Hematopoietic multipotent progenitor cell treated with erythropoietin and hydrocortisone succinate and interleukin-3 and kit ligand, for 17 days (in vitro differentiated cells): Measurements from ENCODE around the gene SLC16A3.
"Not testable (repeated sequence)": the region's sequence is repeated elsewhere in the genome, so short reads cannot be mapped to it uniquely, and the experiment has no call there.

ENCODE experiments used
- DNase-seq: peaks from one replicate; pipeline ENCODE4 v3.0.0-alpha.2; 2015; ENCODE audit warnings: low spot score

Gene SLC16A3

GRCh38 chr17:82228842-82229697 is at the start of gene SLC16A3:
Gene SLC16A3 (plus strand): TSS chr17:82229042. CDS start chr17:82236009, 6,967 bp downstream.
- peak; percentile 58 for DNase-seq

DNA sequence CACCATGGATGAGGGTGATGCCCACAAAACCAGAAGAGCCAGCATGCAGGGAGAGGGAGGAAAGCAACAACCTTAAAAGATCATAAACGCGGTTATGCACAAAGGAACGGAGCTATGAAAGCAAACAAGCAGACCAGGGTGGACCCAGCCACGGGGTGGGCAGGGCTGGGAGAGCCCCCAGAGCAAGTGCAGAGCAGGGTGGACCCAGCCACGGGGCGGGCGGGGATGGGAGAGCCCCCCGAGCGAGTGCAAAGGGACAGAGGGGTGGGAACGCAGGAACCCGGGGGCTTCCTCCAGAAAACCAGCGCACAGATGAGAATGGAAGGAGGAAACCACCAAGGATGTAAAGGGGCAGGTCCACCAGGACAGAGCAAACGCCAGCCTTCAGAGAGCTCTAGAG is 49.4 kb upstream of the SLC16A3 start:
- DNase-seq = no peak

- DNase-seq = no peak
Observed at GRCh38 chr17:82179946-82180475, 48.8 kb upstream of the SLC16A3 start.

- no peak for DNase-seq
Observed at GRCh38 chr17:82180776-82181528, 47.9 kb upstream of the SLC16A3 start.

DNA sequence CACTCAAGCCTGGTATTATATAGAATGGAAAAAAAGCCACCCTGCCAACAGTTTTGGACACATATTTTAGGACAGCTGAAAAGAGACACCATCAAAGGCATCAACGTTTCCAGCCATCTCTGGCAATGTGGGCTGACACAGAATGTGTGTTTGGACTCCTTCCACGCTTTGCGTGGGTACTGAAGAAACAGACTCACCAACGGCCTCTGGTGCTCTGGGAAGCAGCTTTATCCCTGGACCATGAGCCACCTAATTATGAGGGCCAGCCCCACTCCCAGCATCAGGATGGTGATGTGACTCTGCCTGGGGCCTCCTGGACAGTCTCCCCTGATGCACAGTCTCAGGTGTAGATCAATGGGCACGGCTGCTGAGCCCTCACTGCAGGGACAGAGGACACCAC is 44.1 kb upstream of the SLC16A3 start:
- DNase-seq = no peak

DNA sequence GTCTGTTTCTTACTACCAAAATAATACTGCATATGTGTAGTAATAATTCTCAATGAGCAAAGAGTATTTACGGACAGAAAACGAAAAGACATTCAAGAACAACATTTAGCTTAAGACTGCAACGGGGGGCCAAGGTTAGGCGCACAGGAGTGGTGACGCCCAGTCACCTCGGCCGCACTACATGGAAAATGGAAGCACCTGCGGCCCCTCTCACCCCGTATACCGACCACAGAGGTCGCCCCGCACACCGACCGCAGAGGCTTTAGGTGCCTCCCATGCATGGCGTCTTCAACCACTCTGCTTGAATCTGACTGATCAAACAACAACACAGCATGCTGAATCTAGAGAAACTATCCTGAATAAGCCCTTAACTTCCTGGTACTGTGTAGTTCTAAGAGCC is 42.6 kb upstream of the SLC16A3 start:
- DNase-seq = no peak

- DNase-seq = no peak
Observed at GRCh38 chr17:82187500-82187899, 41.3 kb upstream of the SLC16A3 start.

DNA sequence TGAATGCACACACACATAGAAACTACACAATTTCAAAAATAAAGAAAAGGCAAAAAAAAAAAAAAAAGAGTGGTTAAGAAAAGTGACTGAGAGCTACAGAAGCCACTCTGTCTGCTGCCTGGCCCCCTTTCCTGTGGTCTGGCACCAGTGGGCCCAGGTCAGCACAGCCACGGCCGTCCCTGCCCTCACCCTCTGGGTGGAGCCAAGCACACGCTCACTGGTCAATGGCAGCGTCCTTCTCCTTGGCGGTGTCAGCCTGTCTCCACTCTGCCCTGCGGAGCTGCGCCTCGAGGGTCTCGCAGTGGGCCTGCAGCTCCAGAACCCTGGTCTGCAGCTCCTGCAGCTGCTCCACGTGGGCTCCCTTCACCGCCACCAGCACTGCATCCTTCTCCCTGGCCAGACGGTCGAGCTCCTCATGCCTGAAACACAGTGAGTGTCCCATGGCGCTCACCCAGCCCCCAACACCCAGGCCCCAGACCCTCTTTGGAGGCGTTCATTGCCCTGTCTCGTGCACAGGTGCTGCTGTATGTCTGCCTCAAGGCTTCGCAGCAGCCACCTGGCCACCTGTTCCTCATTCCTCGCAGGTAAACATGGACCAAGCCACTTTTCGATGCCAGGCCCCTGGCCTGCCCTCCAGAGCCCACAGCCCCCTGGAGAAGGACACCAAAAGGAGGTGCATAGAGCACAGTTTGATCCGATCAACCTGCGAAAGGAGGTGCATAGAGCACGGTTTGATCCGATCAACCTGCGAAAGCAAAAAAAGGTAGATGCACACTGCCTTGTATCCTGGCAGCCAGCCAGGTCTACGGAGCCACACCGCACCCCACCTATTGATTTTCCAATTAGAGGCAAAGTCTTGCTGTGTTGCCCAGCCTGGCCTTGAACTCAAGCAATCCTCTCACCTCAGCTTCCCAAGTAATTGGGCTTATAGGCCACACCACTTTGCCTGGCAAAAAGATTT is 40.6 kb upstream of the SLC16A3 start:
- DNase-seq = no peak

DNA sequence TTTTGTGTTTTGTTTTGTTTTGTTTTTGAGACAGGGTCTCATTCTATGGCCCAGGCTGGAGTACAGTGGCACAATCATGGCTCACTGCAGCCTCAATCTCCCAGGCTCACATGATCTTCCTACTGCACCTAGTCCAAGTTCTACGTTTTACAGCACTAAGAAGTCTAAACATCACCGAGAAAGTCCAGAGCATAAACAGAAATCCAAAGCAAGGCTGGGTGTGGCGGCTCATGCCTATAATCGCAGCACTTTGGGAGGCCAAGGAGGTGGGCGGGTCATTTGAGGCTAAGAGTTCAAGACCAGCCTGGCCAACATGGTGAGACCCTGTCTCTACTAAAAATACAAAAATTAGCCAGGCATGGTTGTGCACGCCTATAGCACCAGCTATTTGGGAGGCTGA is 35.8 kb upstream of the SLC16A3 start:
- not testable (repeated sequence) for DNase-seq

- no peak for DNase-seq
Observed at GRCh38 chr17:82193520-82194220, 35.2 kb upstream of the SLC16A3 start.

DNA sequence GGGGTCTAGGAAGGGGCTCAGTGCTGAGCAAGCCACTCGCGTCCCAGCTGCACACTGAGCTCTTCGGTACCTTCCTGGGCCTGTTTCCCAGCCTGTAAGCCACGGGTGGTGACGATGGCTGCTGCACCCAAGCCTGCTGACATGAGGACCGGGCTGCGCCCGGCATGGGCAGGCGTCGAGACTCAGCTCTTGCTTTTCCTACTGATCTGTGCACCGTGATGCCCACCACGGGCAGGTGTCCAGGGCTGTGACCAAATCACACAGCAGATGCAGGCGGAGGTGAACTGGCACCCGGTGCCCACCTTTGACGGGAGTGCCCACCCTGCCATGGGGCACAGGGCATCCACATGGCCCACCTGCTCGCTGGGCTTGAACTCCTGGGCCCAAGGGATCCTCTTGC is 34.1 kb upstream of the SLC16A3 start:
- DNase-seq = no peak

DNA sequence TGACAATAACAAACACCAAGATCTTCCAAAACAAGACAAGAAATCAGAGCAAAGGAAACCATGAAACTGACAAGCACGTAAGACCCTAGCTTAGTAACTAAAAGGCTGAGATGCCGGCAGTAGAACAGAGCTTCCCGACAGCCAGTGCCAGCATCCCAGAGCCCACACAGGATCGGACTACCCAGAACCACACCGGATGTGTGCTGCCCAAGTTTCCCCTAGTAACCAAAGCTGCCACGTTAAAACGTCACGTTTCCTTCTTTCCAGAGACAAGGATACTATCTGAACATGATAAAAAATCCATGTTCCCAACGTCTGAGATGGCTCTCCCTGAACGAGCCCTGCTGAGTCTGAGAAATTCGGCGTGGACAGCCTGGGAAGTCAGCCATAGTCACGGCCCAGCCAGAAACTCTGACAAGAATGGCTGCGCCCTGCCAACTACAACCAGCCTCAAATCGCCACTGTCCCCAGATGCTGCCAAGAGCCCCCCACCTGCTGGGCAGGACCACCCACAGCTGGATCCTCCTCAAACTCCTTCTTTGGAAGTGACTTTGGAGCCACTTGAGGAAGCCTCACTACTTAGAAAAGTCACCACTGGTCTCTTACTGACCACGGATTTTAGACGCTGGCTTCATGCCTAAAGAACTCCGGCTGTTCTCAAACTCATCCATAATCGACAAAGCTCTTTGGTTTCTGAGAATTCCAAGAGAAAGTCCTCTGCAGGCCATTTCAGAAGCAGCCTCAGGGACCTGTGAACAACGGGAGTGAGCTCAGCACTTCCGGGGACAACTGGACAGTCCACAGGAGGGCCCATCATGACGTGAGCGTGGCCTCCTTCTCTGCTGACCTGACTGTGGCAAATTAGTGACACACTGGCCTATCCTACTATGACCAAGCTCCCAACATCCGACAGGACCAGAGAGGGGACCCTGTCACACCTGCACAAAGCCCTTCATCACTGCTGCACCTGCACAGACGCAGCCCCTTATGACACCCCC is 32.9 kb upstream of the SLC16A3 start:
- no peak for DNase-seq

DNA sequence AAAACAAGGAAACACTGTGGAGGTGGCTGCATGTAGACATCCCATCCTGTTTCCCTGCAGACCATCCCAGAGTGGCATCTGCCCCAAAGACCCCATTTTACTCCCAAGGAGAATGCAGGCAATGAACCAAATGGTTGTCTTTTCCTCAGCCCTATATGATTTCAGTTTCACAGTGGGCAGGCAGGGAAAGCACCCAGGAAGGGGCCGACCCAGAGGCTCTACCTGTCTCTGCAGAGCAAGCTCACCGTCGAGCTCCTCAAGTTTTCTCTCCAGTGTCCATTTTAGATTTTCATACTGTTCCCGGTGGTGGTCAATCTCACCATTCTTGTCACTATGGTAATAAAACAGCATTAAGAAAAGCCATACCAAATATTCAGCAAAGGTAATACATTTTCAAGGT is 30.8 kb upstream of the SLC16A3 start:
- no peak for DNase-seq

DNA sequence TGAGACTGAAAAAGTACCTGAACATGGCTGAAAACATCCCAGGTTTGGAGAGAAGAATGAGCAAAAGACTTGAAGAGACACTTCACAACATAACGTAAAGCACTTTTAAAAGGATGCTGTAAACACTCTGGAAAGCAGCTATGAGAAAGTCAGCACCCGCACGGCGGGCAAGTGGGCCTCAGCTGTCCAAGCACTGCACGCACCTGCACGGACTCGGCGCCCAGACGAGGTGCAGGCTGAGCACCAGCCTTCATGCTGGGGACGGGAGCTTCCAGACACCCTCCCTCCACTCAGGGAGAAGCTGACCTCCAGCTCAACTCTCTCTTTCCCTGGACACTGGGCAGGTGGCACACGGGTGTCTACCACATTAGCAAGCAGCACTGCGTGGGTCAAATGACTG is 29.3 kb upstream of the SLC16A3 start:
- DNase-seq = no peak

- no peak for DNase-seq
Observed at GRCh38 chr17:82200135-82200534, 28.7 kb upstream of the SLC16A3 start.

DNA sequence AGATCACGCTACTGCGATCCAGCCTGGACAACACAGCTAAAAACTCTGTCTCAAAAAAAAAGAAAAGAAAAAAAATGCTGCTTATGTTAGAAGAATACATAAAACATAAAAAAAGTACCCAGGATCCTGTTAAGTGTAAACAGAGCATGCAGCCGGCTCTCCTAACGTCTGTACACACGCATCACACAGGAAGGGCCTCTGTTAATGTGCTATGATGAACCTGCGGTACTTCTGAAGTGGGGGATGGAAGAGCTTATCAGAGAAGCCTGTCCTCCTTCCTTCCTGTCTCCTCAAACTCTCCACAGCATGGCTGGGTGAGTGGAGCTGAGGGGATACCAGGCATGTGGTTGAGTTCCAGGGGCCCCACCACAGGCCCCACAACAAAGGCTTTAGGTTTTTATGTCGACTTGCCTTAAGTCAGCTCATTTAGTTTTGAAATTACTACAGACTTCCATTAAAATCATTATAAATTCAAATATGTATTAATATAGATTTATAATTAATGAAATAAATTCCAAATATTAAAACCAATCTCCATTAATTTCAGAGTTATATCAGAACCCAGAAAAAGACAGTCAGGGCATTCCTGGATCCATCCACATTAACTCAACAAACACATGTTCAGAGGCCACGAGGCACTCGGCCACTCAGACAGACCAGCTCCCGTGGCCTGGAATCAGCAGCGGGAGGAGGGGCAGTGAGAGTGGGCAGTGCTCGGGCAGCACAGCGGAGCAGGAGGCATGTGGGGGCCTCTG is 27.9 kb upstream of the SLC16A3 start:
- DNase-seq = no peak

GRCh38 chr17:82201498-82201910 is 27.3 kb upstream of the SLC16A3 start:
- DNase-seq = no peak

GRCh38 chr17:82202981-82203380 is 25.9 kb upstream of the SLC16A3 start:
- DNase-seq = no peak

GRCh38 chr17:82203920-82204319 is 24.9 kb upstream of the SLC16A3 start:
- DNase-seq = no peak
